Thyroid gland (tissue), 4 donors: Measurements from ENCODE around the gene TDRD7.

ENCODE experiments used
- CTCF ChIP-seq, 6 experiments: fragments of 200-600 bp in 3 of 6; fragments of 450-650 bp in 3 of 6; sonication (generic) in 3 of 6; IDR thresholded peaks; one replicate each; pipeline ENCODE4 v1.5.1; 2016 to 2019; ENCODE audit warnings: antibody characterized with exemption in 6 of 6, mild to moderate bottlenecking in 2 of 6, inconsistent platforms in 1 of 6, moderate library complexity in 1 of 6
- POLR2A ChIP-seq, 2 donors: fragments of 450-650 bp; IDR thresholded peaks; one replicate each; pipeline ENCODE4 v1.6.1; 2017; ENCODE audit warnings: antibody characterized with exemption in 2 of 2, mild to moderate bottlenecking in 2 of 2, moderate library complexity in 1 of 2

DNA sequence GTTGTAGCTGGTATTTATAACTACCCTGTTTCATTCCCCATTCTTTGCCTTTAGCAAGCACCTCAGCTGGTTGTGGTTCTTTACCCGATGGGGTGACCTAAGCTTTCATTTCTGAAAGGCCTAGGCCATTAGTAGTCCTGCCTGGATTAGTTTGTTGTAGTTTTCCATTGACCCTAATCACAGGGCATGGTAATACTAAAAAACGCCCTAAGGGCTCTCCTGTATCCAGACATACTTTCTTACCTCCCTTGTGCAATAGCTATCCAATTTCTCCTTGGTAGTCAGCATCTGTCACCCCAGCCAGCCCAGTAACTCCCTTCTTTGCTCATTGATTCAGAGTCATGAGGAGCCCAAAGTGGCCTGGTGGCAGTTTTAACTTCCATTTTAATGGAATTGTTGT is 113.6 kb downstream of the TDRD7 start:
- TF ChIP-seq CTCF (IDR thresholded peaks at IDR 0.05) (no peak), POLR2A (IDR thresholded peaks at IDR 0.05) (no peak)
